A549 (cell line): ENCODE data around the gene KIF16B.

Source experiments
- CEBPB ChIP-seq, 2 experiments: fragments of >200 bp in 1 of 2; sonication (Bioruptor Twin) in 1 of 2; formaldehyde crosslinking in 1 of 2; IDR thresholded peaks; 2 replicates each; pipeline ENCODE4 v1.6.1; 2012 to 2016
- CTCF ChIP-seq: fragments of >200 bp; sonication (Bioruptor Twin); formaldehyde crosslinking; IDR thresholded peaks from 3 replicates; pipeline ENCODE4 v1.5.1; 2016
- FOSL2 ChIP-seq, 2 experiments: fragments of 450-650 bp in 1 of 2; fragments of >200 bp in 1 of 2; sonication (Bioruptor Twin) in 1 of 2; formaldehyde crosslinking; IDR thresholded peaks; 2 replicates each; pipeline versions ENCODE4 v1.5.0 to v1.6.1; 2016 to 2020; ENCODE audit warnings: mild to moderate bottlenecking in 1 of 2, moderate library complexity in 1 of 2
- KDM5A ChIP-seq: fragments of 200-600 bp; sonication (generic); IDR thresholded peaks from 2 replicates; pipeline ENCODE4 v1.6.1; 2016; ENCODE audit warnings: antibody characterized with exemption, mild to moderate bottlenecking
- POLR2A ChIP-seq: IDR thresholded peaks from 2 replicates; pipeline ENCODE4 v1.6.1; 2012; ENCODE audit warnings: mild to moderate bottlenecking, low read length
- REST ChIP-seq: fragments of 200-600 bp; sonication (generic); IDR thresholded peaks from 2 replicates; pipeline ENCODE4 v1.6.1; 2016; ENCODE audit warnings: antibody characterized with exemption, mild to moderate bottlenecking, moderate library complexity
- ZC3H11A ChIP-seq: fragments of 450-650 bp; IDR thresholded peaks from 2 replicates; pipeline ENCODE4 v1.6.1; 2014; ENCODE audit warnings: antibody characterized with exemption, mild to moderate bottlenecking
- ZFP36 ChIP-seq: fragments of 450-650 bp; IDR thresholded peaks from 2 replicates; pipeline ENCODE4 v1.6.1; 2014; ENCODE audit warnings: borderline replicate concordance; ENCODE audit not compliant: partially characterized antibody

DNA sequence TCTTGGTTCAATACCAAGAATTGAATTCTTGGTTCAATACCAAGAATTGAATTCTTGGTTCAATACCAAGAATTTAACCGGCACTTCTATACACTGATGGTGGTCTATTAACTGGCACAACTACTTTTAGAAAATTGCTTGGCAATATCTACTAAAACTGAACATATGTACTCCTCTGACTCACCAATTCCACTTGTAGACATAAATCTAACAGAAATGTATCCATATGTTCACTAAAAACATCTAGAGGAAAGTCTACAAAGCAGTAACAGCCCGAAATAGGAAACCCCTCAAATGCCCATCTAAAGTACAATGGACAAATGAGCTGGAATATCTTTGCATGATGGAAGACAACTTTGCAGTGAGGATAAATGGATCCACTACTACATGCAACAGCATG, 71.9 kb downstream of the KIF16B start:
- TF ChIP-seq ZC3H11A (no peak), KDM5A (no peak), REST (no peak), CTCF (no peak), CEBPB (IDR thresholded peaks at IDR 0.05) (no peak), ZFP36 (no peak), FOSL2 (IDR thresholded peaks at IDR 0.05) (no peak), FOSL2 (CRISPR knock-in tag; IDR thresholded peaks at IDR 0.05) (no peak), POLR2A (no peak)
